Measurements from ENCODE around the gene ZNF90.

ZNF90 gene

GRCh38 chr19:20165971-20166592, 88.3 kb downstream of the ZNF90 start:
- no peak for TF ChIP-seq CTCF (conservative IDR thresholded peaks at IDR 0.05; ENCODE audit: low read depth, low read length)
- DNase-seq (ENCODE audit: low read depth), result no peak
- no peak overlapping the region for H3K4me3 ChIP-seq (ENCODE audit: low read length)

- no peak for TF ChIP-seq CTCF (conservative IDR thresholded peaks at IDR 0.05; ENCODE audit: low read depth, low read length)
- H3K4me3 ChIP-seq (ENCODE audit: low read length), result peak within 1 kb of the TSS; percentile 96
Observed at GRCh38 chr19:20167020-20167644, 89.3 kb downstream of the ZNF90 start, which contains the start of gene ZNF486. TSS of gene ZNF486 (plus strand) at chr19:20167214. CDS start at chr19:20167331, 117 bp downstream.

GRCh38 chr19:20167651-20168122, 89.9 kb downstream of the ZNF90 start:
- DNase-seq (ENCODE audit: low read depth), result peak; percentile 19
- peak overlapping the region; percentile 96 for H3K4me3 ChIP-seq (ENCODE audit: low read length)
- TF ChIP-seq CTCF (conservative IDR thresholded peaks at IDR 0.05; ENCODE audit: low read depth, low read length), result no peak

More at GRCh38 chr19:20167020-20167644, 89.3 kb downstream of the ZNF90 start, which contains the start of gene ZNF486:
- DNase-seq (ENCODE audit: low read depth), result peak; percentile 90
